ENCODE data around the gene TRUB2. TPM values are rescaled to one million over a fixed set of nuclear protein-coding genes. Genes with fewer than 3 reads are reported as not detected.

The TRUB2 gene
- total and polyA plus RNA-seq, 2 of the 8 experiments (the other 6 are each of a cell fraction or from before 2014, with no cell fraction given): 20.7 to 37.8 TPM

DNA sequence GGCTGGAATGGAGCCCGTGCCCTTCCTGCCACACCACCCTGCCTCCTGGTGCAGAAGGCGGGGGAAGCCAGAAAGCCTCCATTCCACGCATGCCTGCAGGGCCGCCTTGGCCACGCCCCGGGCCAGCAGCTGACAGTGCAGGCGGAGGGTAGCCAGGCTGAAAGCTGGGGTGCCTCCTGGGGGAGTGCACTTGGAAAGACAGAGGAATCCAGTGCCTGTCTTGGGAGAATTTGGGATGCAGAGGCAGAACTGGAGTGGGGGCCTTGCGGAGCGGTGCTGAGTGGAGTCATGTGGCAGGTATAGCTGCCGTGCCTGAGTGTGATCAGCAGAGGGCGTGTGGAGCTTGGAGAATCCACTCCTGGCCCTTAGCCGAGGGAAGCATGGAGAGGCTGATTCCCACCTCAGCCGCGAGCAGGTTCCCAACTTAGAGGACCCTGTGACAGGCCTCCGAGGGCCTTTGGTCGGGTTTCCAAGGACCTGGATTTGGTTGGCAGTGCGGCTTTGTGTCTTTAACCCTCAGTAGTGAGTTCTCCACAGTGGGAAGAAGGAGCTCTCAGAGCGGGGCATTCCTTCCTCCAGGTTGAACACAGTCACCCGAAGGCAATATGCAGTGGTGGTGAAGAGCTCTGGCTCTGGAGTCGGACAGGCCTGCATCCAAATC, 39.9 kb upstream of the TRUB2 start (continued):
- TF ChIP-seq RNF2 (IDR thresholded peaks at IDR 0.05; ENCODE audit: borderline replicate concordance, low read depth, low read length, missing control alignments, poor library complexity, severe bottlenecking) (no peak), FOSL1 (IDR thresholded peaks at IDR 0.05; ENCODE audit: insufficient read depth, low read depth, low read length) (no peak), KDM5A (IDR thresholded peaks at IDR 0.05; ENCODE audit: low read length) (no peak), MAFK (IDR thresholded peaks at IDR 0.05; ENCODE audit: low read depth, low read length) (no peak), RBBP5 (IDR thresholded peaks at IDR 0.05; ENCODE audit: borderline replicate concordance, low read depth, low read length) (no peak), NRF1 (IDR thresholded peaks at IDR 0.05; ENCODE audit: low read depth, low read length) (no peak), ASH2L (IDR thresholded peaks at IDR 0.05; ENCODE audit: low read length) (no peak), SIRT6 (IDR thresholded peaks at IDR 0.05; ENCODE audit: low read length) (no peak), TBP (IDR thresholded peaks at IDR 0.05; ENCODE audit: low read depth, low read length) (no peak)
- TF ChIP-seq, protein P1, sequence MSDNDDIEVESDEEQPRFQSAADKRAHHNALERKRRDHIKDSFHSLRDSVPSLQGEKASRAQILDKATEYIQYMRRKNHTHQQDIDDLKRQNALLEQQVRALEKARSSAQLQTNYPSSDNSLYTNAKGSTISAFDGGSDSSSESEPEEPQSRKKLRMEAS (IDR thresholded peaks at IDR 0.05): peak; percentile 70
